A673 (cell line): Measurements from ENCODE around the gene NOA1. TPM values are rescaled to one million over a fixed set of nuclear protein-coding genes. Genes with fewer than 3 reads are reported as not detected.

Experiments
- BruUV-seq: library from RNA; stranded (reverse); fragments of 400-500 nt; replicated peaks from 2 replicates; lab custom pipeline; 2021; lab: Mats Ljungman, UMichigan
- CTCF ChIA-PET: fragments of 300-600 bp; sonication (Branson Sonifier 250); formaldehyde crosslinking; loops from one replicate; lab custom pipeline; 2022; ENCODE audit warnings: antibody characterized with exemption; lab: Charles Lee
- POLR2A ChIA-PET: fragments of 300-600 bp; sonication (Branson Sonifier 250); formaldehyde crosslinking; loops from one replicate; lab custom pipeline; 2022; ENCODE audit warnings: antibody characterized with exemption; ENCODE audit not compliant: low non-redundant PET; lab: Charles Lee
- DNase-seq: peaks from one replicate; pipeline ENCODE4 v3.0.0-alpha.2; 2015; ENCODE audit warnings: low spot score
- H3K27ac ChIP-seq: fragments of 200-600 bp; sonication (generic); 2 replicates; pipeline ENCODE4 v1.5.1; 2016; ENCODE audit warnings: mixed run types, low read depth, mild to moderate bottlenecking, mixed read lengths, antibody characterized with exemption, low read length; ENCODE audit not compliant: poor library complexity, severe bottlenecking
- H3K27me3 ChIP-seq: fragments of 200-600 bp; sonication (generic); replicated peaks from 2 replicates; pipeline ENCODE4 v1.6.1; 2017; ENCODE audit warnings: mixed run types, low read depth, mild to moderate bottlenecking, mixed read lengths, antibody characterized with exemption, low read length; ENCODE audit not compliant: insufficient read depth, poor library complexity
- H3K36me3 ChIP-seq: fragments of 200-600 bp; sonication (generic); 2 replicates; pipeline ENCODE4 v1.6.1; 2016; ENCODE audit warnings: mixed run types, mild to moderate bottlenecking, mixed read lengths, antibody characterized with exemption, low read length; ENCODE audit not compliant: insufficient read depth, poor library complexity, severe bottlenecking
- H3K4me1 ChIP-seq: fragments of 200-600 bp; sonication (generic); 2 replicates; pipeline ENCODE4 v1.6.1; 2017; ENCODE audit warnings: mixed run types, mild to moderate bottlenecking, mixed read lengths, antibody characterized with exemption, low read length; ENCODE audit not compliant: insufficient read depth, poor library complexity, severe bottlenecking
- H3K4me3 ChIP-seq: fragments of 200-600 bp; sonication (generic); 2 replicates; pipeline ENCODE4 v1.5.1; 2016; ENCODE audit warnings: low read depth, mixed run types, mild to moderate bottlenecking, mixed read lengths, low read length; ENCODE audit not compliant: poor library complexity, severe bottlenecking
- H3K9me3 ChIP-seq: fragments of 200-600 bp; sonication (generic); 2 replicates; pipeline ENCODE4 v1.6.1; 2016; ENCODE audit warnings: mixed run types, low read depth, mild to moderate bottlenecking, mixed read lengths, antibody characterized with exemption, low read length; ENCODE audit not compliant: poor library complexity, severe bottlenecking
- CTCF ChIP-seq: fragments of 300-800, 200-600 bp; sonication (generic); conservative IDR thresholded peaks from 2 replicates; pipeline ENCODE4 v1.5.1; 2017; ENCODE audit warnings: low read depth, mild to moderate bottlenecking, antibody characterized with exemption, low read length, moderate library complexity, mixed read lengths
- EZH2 ChIP-seq: fragments of 200-600 bp; sonication (generic); IDR thresholded peaks from 2 replicates; pipeline ENCODE4 v1.6.1; 2017; ENCODE audit warnings: borderline replicate concordance, low read depth, mild to moderate bottlenecking, mixed read lengths, antibody characterized with exemption, low read length; ENCODE audit not compliant: poor library complexity, severe bottlenecking
- intact Hi-C: fragments of 100-400 bp; cut with micrococcal nuclease; formaldehyde crosslinking; loops from one replicate; pipeline ENCODE4 v1.10.0; 2022; ENCODE audit not compliant: unreplicated experiment
- total RNA-seq: library from RNA; stranded (reverse); gene quantifications from 2 replicates; pipeline ENCODE4 v1.2.3, GENCODE V29; 2021

The NOA1 gene
- total RNA-seq, 1 experiment from 2014 or later, result 8.3 TPM

GRCh38 chr4:56986192-56986591 is 8.8 kb upstream of the NOA1 start:
- TF ChIP-seq CTCF (no peak), EZH2 (no peak)
- intact Hi-C loops, result no loop called here
- Histone ChIP-seq H3K9me3 (no peaks in the 10 kb centered on the region), H3K4me3 (no peak overlapping the region), H3K27me3 (no peaks in the 10 kb centered on the region), H3K27ac (no peak overlapping the region), H3K36me3 (peaks cover 26% of the 10 kb centered on the region), H3K4me1 (no peaks in the 10 kb centered on the region)
- no TSS peak for BruUV-seq
- POLR2A ChIA-PET, result no interaction called here
- CTCF ChIA-PET, result no interaction called here
- DNase-seq, result no peak

- intact Hi-C loops, result no loop called here
- BruUV-seq, result no TSS peak
- peaks cover 4% of the 10 kb centered on the region for H3K36me3 ChIP-seq
- no peak overlapping the region for H3K27ac ChIP-seq
- ChIA-PET CTCF (no interaction called here), POLR2A (no interaction called here)
- no peak overlapping the region for H3K4me3 ChIP-seq
- no peaks in the 10 kb centered on the region for H3K27me3 ChIP-seq
- no peaks in the 10 kb centered on the region for H3K9me3 ChIP-seq
- DNase-seq, result no peak
- TF ChIP-seq EZH2, result no peak
- no peak for TF ChIP-seq CTCF
- H3K4me1 ChIP-seq, result no peaks in the 10 kb centered on the region
Measured at GRCh38 chr4:56981795-56982201, 4.4 kb upstream of the NOA1 start.

GRCh38 chr4:56979421-56980072 is 2.1 kb upstream of the NOA1 start:
- BruUV-seq, result no TSS peak
- DNase-seq, result no peak
- Histone ChIP-seq H3K36me3 (no peaks in the 10 kb centered on the region), H3K4me3 (peak overlapping the region; percentile 84), H3K9me3 (no peaks in the 10 kb centered on the region), H3K27me3 (no peaks in the 10 kb centered on the region), H3K4me1 (no peaks in the 10 kb centered on the region), H3K27ac (no peak overlapping the region)
- intact Hi-C loops, result no loop called here
- TF ChIP-seq CTCF (no peak), EZH2 (no peak)
- CTCF ChIA-PET, result no interaction called here
- POLR2A ChIA-PET, result no interaction called here
